ENCODE measurements around the gene FBN3.

Gene FBN3

DNA sequence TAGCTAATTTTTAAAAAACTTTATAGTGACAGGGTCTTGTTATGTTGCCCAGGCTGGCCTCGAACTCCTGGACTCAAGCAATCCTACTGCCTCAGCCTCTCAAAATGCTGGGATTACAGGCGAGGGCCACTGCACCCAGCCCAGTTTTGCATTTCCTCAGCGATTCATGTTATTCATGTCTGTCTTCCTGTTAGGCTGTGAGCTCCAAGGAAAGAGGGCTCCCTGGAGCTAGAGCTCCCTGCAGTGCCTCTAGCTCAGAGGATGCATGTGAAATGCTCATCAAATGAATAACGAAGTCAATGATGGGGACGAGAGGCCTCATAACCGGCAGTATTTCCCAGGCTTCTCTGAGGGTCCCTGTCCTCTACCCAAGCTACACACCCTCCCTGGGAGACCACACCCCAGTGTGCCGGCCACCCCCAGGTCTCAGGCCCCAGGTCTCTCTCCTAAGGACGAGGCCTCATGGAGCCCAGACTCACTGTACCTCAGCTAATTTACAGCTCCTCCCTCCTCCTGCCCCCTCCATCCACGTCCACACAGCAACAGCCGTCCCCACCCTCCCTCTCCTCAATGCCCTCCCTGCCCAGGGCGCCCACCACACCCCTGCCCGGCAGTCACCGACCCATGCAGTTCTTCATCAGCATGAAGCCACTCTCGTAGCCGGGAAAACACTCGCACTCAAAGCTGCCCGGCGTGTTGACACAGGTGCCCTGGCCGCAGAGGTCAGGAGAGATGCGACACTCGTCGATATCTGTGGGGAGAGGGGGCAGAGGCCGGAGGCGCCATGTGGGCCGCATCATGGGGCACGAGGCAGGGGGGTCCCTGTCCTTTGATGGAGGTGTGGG is 28.5 kb downstream of the FBN3 start:
- no peak for DNase-seq (ENCODE audit: low read depth)
- no peak for TF ChIP-seq CTCF (conservative IDR thresholded peaks at IDR 0.05; ENCODE audit: control insufficient read depth, insufficient read depth, low read depth, low read length)
- no peak overlapping the region for H3K4me3 ChIP-seq (ENCODE audit: control insufficient read depth, low read depth, low read length)

DNA sequence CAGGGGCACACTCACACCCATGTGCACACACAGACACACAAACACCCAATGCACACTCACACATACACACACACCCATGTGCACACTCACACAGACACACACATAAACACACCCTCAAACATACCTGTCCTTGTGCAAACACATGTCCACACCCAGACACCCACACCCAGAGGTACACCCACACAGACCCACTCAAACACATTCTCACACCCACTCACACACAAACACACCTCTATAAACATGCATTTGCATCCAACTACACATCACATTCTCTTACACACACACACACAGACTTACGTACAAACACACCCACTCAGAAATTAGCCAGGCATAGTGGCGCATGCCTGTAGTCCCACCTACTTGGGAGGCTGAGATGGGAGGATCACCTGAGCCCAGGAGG is 31.4 kb downstream of the FBN3 start:
- no peak for DNase-seq (ENCODE audit: low read depth)
- no peak for TF ChIP-seq CTCF (conservative IDR thresholded peaks at IDR 0.05; ENCODE audit: control insufficient read depth, insufficient read depth, low read depth, low read length)
- no peak overlapping the region for H3K4me3 ChIP-seq (ENCODE audit: control insufficient read depth, low read depth, low read length)

GRCh38 chr19:8116437-8117293 is 32.7 kb downstream of the FBN3 start:
- TF ChIP-seq CTCF (conservative IDR thresholded peaks at IDR 0.05; ENCODE audit: control insufficient read depth, insufficient read depth, low read depth, low read length) = no peak
- DNase-seq (ENCODE audit: low read depth) = no peak
- H3K4me3 ChIP-seq (ENCODE audit: control insufficient read depth, low read depth, low read length) = no peak overlapping the region

DNA sequence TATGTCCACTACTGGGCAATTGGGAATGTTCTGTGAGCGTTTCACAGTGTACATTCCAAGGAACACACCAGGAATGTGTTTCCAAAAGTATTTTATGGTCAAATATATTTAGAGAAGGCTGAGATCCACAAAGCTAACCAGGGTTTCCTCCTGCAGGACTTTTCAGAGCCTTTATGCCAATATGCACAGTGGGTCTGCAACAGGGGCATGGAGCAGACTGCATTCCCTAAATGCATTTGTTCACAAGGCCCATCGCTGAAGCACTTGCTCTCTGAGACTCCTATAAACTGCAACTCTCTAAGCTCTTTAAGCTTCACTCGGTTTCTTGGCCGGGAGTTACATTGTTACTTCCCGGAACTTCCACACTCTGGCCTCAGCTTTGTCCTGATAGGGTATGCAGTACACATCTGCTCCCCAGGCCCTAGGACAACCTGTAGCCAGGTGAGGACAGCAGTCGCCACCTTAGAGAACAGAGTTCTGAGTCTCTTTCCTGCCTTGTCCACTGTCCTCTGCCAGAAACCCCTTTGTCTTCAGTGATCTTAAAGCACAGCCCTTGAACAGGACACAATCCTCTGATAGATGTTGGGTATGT is 33.5 kb downstream of the FBN3 start:
- DNase-seq (ENCODE audit: low read depth) = no peak
- no peak for TF ChIP-seq CTCF (conservative IDR thresholded peaks at IDR 0.05; ENCODE audit: control insufficient read depth, insufficient read depth, low read depth, low read length)
- no peak overlapping the region for H3K4me3 ChIP-seq (ENCODE audit: control insufficient read depth, low read depth, low read length)

DNA sequence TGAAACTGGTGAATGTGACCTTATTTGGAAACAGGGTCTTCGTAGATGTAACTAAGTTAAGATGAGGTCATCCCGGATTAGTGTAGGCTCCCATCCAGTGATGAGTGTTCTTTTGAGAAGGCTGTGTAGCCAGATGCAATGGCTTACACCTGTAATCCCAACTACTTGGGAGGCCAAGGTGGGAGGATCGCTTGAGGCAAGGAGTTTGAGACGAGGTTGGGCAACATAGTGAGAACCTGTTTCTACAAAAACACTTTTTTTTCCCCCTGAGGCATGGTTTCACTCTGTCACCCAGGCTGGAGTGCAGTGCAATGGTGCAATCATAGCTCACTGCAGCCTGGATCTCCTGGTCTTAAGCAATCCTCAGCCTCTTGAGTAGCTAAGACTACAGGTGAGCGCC is 36.4 kb downstream of the FBN3 start:
- DNase-seq (ENCODE audit: low read depth) = no peak

More for the DNA sequence above, 36.4 kb downstream of the FBN3 start:
- no peak for TF ChIP-seq CTCF (conservative IDR thresholded peaks at IDR 0.05; ENCODE audit: control insufficient read depth, insufficient read depth, low read depth, low read length)
- H3K4me3 ChIP-seq (ENCODE audit: control insufficient read depth, low read depth, low read length) = no peak overlapping the region
